IPS-NIHi7 (cell line): ENCODE results near the gene PRLHR.
"Not testable (repeated sequence)": the region's sequence is repeated elsewhere in the genome, so short reads cannot be mapped to it uniquely, and the experiment has no call there.

Experiments
- DNase-seq: peaks from one replicate; pipeline ENCODE4 v3.0.0; 2012; ENCODE audit warnings: mixed read lengths; ENCODE audit errors: extremely low spot score

The PRLHR gene

GRCh38 chr10:118595598-118596425, at the start of gene PRLHR:
PRLHR (minus strand) TSS chr10:118595648; CDS start chr10:118595244, 404 bp downstream.
- peak; percentile 90 for DNase-seq

DNA sequence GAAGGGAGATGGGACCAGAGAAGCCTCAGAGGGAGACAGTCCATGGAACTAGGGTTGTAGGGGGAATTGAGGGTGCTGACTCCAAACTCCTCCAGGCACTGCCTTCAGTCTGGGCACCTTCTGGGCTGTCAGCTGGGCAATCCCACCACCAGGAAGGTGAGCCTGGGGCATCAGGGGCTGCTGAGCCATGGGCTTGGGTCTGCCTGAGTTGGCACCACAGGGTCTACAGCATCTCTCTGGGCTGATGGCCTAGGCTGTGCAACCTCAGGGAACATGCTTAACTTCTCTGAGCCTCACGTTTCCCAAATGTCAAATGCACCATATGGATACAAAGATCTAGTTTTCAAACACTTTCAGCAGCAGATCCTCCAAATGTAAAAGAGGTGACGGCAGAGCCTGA, 46.8 kb upstream of the PRLHR start:
- no peak for DNase-seq

DNA sequence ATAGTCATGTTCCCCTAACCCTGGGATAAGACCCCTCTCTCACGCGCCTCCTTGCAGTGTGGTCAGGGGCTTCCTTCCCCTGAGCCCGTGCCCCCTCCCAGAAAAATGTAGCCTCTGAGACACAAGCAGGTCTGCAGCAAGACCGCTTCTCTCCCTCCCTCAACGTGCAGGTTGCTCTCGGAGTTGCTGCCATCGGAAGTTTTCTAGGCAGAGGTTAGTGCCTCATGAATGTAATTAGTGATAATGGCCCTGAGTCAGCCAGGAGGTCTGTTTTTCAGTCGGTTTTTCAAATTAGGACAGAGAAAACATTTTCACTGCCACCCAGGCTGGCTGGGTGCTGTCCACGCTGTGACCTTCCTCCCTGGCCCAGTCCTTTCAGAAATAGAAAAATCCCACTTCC, 43.2 kb upstream of the PRLHR start:
- DNase-seq: no peak

- DNase-seq: no peak
Observed at GRCh38 chr10:118635674-118636402, 40.4 kb upstream of the PRLHR start.

- no peak for DNase-seq
Observed at GRCh38 chr10:118633786-118634185, 38.3 kb upstream of the PRLHR start.

DNA sequence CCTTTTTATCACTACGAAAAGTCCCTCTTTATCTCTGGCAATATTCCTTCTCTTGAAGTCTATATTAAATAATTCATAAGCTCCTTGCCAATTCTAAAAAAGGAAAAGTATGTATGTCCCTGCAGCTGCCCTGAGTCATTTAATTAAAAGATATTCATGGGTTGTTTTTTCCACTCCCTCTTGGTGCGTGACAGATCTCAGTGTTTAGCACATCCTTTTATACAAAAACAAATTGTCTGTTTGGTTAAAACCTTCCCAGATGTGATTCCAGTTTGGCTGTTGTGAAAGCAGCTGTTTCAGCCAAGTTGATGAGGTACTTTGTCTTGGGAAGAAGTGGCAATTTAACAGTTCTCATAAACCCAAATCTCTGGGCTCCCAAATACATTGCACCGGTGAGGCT, 33.8 kb upstream of the PRLHR start:
- no peak for DNase-seq

DNA sequence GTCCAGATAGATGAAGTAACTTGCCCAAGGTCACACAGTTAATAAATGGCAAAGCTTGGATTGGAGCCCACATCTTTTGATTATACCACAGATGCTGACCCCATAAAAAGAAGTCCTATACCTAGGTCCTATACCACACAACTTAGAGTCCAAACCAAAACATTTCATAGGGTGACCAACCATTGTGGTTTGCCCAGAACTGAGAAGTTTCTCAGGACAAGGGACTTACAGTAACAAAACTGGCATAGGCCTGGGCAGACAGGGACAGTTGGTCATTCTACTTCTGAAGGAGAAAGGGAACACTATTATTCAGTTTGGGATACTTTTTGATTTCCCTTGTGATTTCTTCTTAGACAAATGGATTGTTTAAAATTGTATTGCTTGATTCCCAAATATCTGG, 32.9 kb upstream of the PRLHR start:
- DNase-seq: no peak

DNA sequence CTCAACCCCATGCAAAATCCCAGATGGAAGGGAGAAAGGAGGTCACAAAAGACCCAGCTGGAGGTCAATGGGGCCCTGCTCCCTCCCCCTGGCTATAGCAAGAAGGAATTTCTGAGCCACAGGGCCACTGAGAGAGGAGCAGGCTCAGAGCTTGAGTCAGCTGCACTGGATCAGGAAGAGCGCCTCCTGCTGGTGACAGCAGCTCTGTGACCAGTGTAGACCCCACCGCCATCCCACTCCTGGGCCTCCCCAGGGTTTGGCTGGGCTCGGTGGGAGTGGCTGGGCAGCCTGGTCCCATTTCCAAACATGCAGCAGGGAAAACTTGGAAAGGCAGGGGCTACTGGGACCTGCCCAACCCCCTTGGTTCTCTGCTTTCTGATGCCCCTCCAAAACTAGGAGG, 31.5 kb upstream of the PRLHR start:
- DNase-seq: peak; percentile 78

- DNase-seq: no peak
Observed at GRCh38 chr10:118625504-118625903, 30.1 kb upstream of the PRLHR start.

- DNase-seq: no peak
Observed at GRCh38 chr10:118624747-118625146, 29.3 kb upstream of the PRLHR start.

- DNase-seq: no peak
Observed at GRCh38 chr10:118621304-118621942, 26.0 kb upstream of the PRLHR start.

DNA sequence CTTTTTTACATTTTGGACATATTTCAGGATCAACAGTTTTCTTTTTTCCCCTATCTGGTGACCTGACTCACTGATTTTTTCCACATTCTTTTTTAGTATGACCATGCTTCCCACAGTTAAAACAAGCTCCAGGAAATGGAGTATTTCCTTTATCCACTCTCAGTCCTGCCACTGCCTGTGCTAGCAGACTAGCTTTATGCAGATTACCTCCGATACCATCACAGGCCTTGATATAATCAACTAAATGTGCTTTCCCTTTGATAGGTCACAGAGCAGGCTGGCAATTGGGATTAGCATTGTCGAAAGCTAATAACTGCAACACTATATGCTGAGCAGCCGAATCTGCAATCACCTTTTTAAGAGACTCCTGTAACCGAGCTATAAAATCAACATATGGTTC, 18.4 kb upstream of the PRLHR start:
- not testable (repeated sequence) for DNase-seq

DNA sequence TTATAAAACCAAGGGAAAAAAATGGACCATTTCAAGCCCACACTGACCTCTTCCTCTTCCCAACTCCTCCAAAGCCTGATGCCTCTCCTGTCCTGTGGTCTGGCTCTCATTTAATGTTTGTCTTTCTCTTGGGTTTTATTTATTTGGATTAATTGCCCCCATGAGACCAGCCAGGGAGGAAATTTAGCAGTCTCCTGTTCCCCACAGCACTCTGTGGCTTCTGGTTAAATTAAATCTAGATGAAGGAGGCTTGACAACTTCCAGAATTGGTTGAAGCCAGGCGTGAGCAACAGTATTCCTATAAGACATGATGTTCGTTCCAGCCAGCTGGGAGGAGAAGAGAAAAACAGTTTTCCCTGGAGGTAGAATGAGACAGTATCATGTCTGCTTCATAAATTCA, 15.1 kb upstream of the PRLHR start:
- DNase-seq: no peak

- no peak for DNase-seq
Observed at GRCh38 chr10:118607768-118608354, 12.4 kb upstream of the PRLHR start.

DNA sequence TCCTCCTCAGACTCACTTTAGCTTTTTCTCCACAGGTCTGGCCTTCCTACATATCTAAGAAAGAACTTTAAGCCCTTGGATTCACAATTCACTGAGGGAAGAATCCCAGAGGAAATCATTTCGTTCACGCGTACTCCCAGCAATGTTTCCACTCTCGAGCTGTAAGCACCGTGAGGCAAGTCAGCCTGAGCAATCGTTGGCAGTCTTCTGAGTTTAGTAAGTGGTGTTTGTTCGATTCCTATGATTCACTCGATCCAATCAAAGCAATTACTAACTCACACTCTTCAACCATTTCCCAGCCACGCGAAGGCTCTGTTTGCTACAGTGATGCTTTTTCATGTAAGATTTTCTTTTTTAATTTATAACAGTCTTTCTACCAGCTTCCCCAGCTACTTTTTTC, 10.2 kb upstream of the PRLHR start:
- DNase-seq: no peak

- DNase-seq: peak; percentile 57
Observed at GRCh38 chr10:118596426-118597124, 1.1 kb upstream of the PRLHR start.

- DNase-seq: no peak
Observed at GRCh38 chr10:118595064-118595420, 406 bp downstream of the PRLHR start.

GRCh38 chr10:118594392-118595063, 920 bp downstream of the PRLHR start:
- peak; percentile 95 for DNase-seq

DNA sequence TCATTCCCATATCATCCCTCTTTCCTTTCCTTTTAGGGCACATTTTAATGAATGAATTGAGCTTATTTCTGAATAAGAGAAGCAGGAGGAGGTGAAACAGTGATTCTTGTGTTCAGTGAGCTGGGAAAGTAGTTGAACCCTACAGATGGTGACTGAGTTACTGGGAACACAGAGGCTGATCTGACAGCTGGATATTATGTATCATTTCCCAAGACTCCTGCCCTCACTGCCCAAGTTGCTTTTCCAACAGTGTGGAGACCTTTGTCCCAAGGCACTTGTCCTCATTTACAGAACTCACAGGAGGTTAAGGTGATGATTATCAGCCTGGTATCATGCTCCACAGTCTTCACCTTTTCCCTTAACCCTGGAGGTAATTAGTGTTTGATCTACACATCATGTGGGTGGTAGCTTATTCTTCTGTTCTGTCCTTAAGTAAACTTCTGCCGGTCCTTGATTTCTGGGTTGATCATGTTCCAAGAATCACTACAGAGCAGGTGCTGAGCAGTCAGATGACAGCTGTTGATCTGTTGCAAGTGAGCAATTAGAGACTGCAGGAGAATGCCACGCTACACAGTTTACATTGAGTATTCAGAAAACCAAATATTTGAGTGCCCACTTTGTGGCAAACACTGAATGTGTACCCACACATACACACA, 2.6 kb downstream of the PRLHR start:
- no peak for DNase-seq

GRCh38 chr10:118590334-118590733, 5.1 kb downstream of the PRLHR start:
- no peak for DNase-seq
